ENCODE data around the gene IFTAP.
"Not testable (repeated sequence)": the region's sequence is repeated elsewhere in the genome, so short reads cannot be mapped to it uniquely, and the experiment has no call there.

IFTAP gene

DNA sequence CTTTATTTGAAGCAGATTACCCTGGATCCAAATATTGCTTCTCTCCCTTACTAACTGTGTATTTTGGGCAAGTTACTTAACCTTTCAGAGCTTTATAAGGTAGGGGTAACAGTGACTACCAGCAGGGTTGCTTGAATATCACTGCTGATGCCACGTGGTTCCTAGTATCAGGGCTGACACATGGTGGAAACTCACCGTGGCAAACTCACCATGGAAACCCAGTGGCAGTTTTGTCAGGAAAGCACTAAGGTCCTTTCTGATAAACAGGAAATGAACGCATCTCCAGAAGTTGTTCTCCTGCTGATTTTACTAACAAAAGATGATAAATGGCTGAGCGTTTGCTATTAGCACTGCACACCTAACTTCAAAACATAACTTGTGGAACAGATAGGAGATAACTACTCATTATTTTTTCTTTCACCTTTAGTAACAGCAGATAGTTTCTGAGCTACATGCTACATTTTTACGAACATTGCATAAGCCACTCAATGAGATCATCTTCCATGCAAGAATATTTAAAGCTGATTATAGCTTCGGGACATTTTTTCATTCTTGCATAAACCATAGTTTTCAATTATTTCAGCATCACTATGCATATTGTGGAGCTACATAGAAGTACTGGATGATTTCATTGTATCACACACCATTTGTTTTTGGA, 63.4 kb downstream of the IFTAP start:
- peak; percentile 5 for DNase-seq (ENCODE audit: extremely low read depth, low read depth)
- no peak for TF ChIP-seq CTCF (IDR thresholded peaks at IDR 0.05; ENCODE audit: low read depth, low read length, missing control alignments)
- no peak overlapping the region for H3K4me3 ChIP-seq (replicated peaks; ENCODE audit: low read depth, low read length)

- H3K4me3 ChIP-seq (replicated peaks; ENCODE audit: low read depth, low read length); DNase-seq (ENCODE audit: extremely low read depth, low read depth): not testable (repeated sequence)
Measured at GRCh38 chr11:36661359-36661758, 67.1 kb downstream of the IFTAP start.

- H3K4me3 ChIP-seq (replicated peaks; ENCODE audit: low read depth, low read length): no peak overlapping the region
- TF ChIP-seq CTCF (IDR thresholded peaks at IDR 0.05; ENCODE audit: low read depth, low read length, missing control alignments): peak; percentile 55
- DNase-seq (ENCODE audit: extremely low read depth, low read depth): peak; percentile 26
Measured at GRCh38 chr11:36672815-36673450, 78.6 kb downstream of the IFTAP start.

DNA sequence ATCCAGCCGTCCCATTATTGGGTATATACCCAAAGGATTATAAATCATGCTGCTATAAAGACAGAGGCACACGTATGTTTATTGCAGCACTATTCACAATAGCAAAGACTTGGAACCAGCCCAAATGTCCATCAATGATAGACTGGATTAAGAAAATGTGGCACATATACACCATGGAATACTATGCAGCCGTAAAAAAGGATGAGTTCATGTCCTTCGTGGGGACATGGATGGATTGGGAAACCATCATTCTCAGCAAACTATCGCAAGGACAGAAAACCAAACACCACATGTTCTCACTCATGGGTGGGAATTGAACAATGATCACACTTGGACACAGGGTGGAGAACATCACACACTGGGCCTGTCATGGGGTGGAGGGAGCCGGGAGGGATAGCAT, 85.2 kb downstream of the IFTAP start:
- not testable (repeated sequence) for H3K4me3 ChIP-seq (replicated peaks; ENCODE audit: low read depth, low read length); DNase-seq (ENCODE audit: extremely low read depth, low read depth)

- no peak overlapping the region for H3K4me3 ChIP-seq (replicated peaks; ENCODE audit: low read depth, low read length)
- TF ChIP-seq CTCF (IDR thresholded peaks at IDR 0.05; ENCODE audit: low read depth, low read length, missing control alignments): no peak
- DNase-seq (ENCODE audit: extremely low read depth, low read depth): no peak
Measured at GRCh38 chr11:36683818-36684217, 89.5 kb downstream of the IFTAP start.

GRCh38 chr11:36684840-36685801, 90.8 kb downstream of the IFTAP start:
- no peak for DNase-seq (ENCODE audit: extremely low read depth, low read depth)
- H3K4me3 ChIP-seq (replicated peaks; ENCODE audit: low read depth, low read length): no peak overlapping the region
- no peak for TF ChIP-seq CTCF (IDR thresholded peaks at IDR 0.05; ENCODE audit: low read depth, low read length, missing control alignments)

DNA sequence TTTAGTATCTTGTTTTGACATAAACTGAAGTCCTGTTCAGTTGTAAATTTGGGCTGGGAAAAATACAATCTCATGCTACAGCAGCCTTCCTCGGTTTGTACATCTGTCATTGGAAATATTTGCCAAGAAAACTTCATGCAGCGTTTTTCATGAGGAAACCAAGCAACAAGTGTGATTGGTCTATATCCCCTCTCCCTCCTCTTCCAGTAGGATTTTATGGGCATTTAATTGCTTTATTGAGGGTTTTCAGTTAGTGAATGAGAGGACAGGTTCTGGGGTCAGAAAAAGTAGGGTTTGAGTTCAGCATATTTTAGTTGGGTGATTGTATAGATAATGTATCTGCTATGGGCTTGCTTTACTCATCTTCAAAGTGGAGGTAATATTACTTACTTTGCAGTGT, 93.8 kb downstream of the IFTAP start:
- no peak for TF ChIP-seq CTCF (IDR thresholded peaks at IDR 0.05; ENCODE audit: low read depth, low read length, missing control alignments)
- no peak overlapping the region for H3K4me3 ChIP-seq (replicated peaks; ENCODE audit: low read depth, low read length)
- no peak for DNase-seq (ENCODE audit: extremely low read depth, low read depth)

Measured in HFF-Myc (cell line).